GM13976 (cell line): Measurements from ENCODE around the gene F10.

Experiments used
- DNase-seq: peaks from one replicate; pipeline ENCODE4 v3.0.0; 2012; ENCODE audit warnings: low spot score
- CTCF ChIP-seq: IDR thresholded peaks from 2 replicates; pipeline ENCODE4 v1.5.1; 2012; ENCODE audit warnings: borderline replicate concordance, mild to moderate bottlenecking; ENCODE audit not compliant: insufficient read depth; ENCODE audit errors: extremely low read depth, missing control alignments, control extremely low read depth
- in situ Hi-C: fragments of 300-500 bp; cut with MboI; formaldehyde crosslinking; loops from one replicate; pipeline ENCODE4 v1.12.0; 2022; ENCODE audit warnings: low sequenced_read_pairs, mixed read lengths, inconsistent platforms; ENCODE audit not compliant: unreplicated experiment

Gene F10

GRCh38 chr13:113145911-113146598 lies 23.5 kb downstream of the F10 start:
- no peak for DNase-seq
- no peak for TF ChIP-seq CTCF
- in situ Hi-C loops: no loop called here

GRCh38 chr13:113146750-113147149 lies 24.2 kb downstream of the F10 start:
- TF ChIP-seq CTCF: no peak
- no peak for DNase-seq
- in situ Hi-C loops: no loop called here

GRCh38 chr13:113147206-113147605 lies 24.6 kb downstream of the F10 start:
- no peak for TF ChIP-seq CTCF
- DNase-seq: no peak
- in situ Hi-C loops: no loop called here

- no peak for DNase-seq
- no peak for TF ChIP-seq CTCF
- in situ Hi-C loops: no loop called here
Measured at GRCh38 chr13:113148407-113148806, 25.8 kb downstream of the F10 start.

GRCh38 chr13:113148940-113149503 lies 26.4 kb downstream of the F10 start:
- DNase-seq: no peak
- TF ChIP-seq CTCF: no peak
- in situ Hi-C loops: no loop called here

- DNase-seq: no peak
- no peak for TF ChIP-seq CTCF
- in situ Hi-C loops: no loop called here
Measured at GRCh38 chr13:113149711-113150549, 27.3 kb downstream of the F10 start.
